WTC11 (cell line): ENCODE results near the gene CST1. TPM values are rescaled to one million over a fixed set of nuclear protein-coding genes. Genes with fewer than 3 reads are reported as not detected.
"Not testable (repeated sequence)": the region's sequence is repeated elsewhere in the genome, so short reads cannot be mapped to it uniquely, and the experiment has no call there.

Experiments
- ATAC-seq: fragments of 200-7000 bp; cut with Tn5 transposase; 2 replicates; pipeline ENCODE4 v1.10.0; 2021; ENCODE audit warnings: mild to moderate bottlenecking, moderate library complexity
- CTCF ChIA-PET: fragments of 300-600 bp; sonication (Branson Sonifier 250); formaldehyde crosslinking; loops from one replicate; lab custom pipeline; 2021; ENCODE audit warnings: antibody characterized with exemption; lab: Charles Lee
- POLR2A ChIA-PET: fragments of 350-600 bp; sonication (Branson Sonifier 250); formaldehyde crosslinking; loops from one replicate; lab custom pipeline; 2021; ENCODE audit warnings: antibody characterized with exemption; lab: Charles Lee
- DNase-seq: peaks from one replicate; pipeline ENCODE4 v3.0.0; 2021; ENCODE audit warnings: low spot score
- H3K27ac Mint-ChIP-seq: 2 replicates; pipeline ENCODE4 v1.8.0; 2021; ENCODE audit warnings: mixed read lengths
- H3K27me3 Mint-ChIP-seq: 2 replicates; pipeline ENCODE4 v1.8.0; 2021; ENCODE audit warnings: low read depth, mild to moderate bottlenecking, moderate library complexity, mixed read lengths
- H3K36me3 Mint-ChIP-seq: 2 replicates; pipeline ENCODE4 v1.8.0; 2021; ENCODE audit warnings: mixed read lengths
- H3K4me1 Mint-ChIP-seq: 2 replicates; pipeline ENCODE4 v1.8.0; 2022; ENCODE audit warnings: mixed read lengths
- H3K4me3 Mint-ChIP-seq: 2 replicates; pipeline ENCODE4 v1.8.0; 2021; ENCODE audit warnings: mild to moderate bottlenecking, moderate library complexity, mixed read lengths
- H3K9me3 Mint-ChIP-seq: 2 replicates; pipeline ENCODE4 v1.8.0; 2021; ENCODE audit warnings: mixed read lengths
- ARID4B ChIP-seq: sonication (generic); formaldehyde crosslinking; IDR thresholded peaks from 2 replicates; pipeline ENCODE4 v1.8.0; 2023; ENCODE audit warnings: missing genetic modification reagents, mild to moderate bottlenecking, borderline replicate concordance
- E2F5 ChIP-seq: sonication (generic); formaldehyde crosslinking; IDR thresholded peaks from 2 replicates; pipeline ENCODE4 v1.8.1; 2022; ENCODE audit warnings: mild to moderate bottlenecking, moderate library complexity, missing genetic modification reagents
- HMGXB4 ChIP-seq: sonication (generic); formaldehyde crosslinking; IDR thresholded peaks from 2 replicates; pipeline ENCODE4 v1.8.1; 2023; ENCODE audit warnings: mild to moderate bottlenecking, moderate library complexity, missing genetic modification reagents
- JAZF1 ChIP-seq: fragments of 250-450 bp; sonication (Bioruptor Pico); IDR thresholded peaks from 2 replicates; pipeline ENCODE4 v1.9.0; 2021; ENCODE audit warnings: moderate library complexity, mild to moderate bottlenecking, inconsistent platforms
- total RNA-seq: library from RNA; stranded (reverse); gene quantifications from 3 replicates; pipeline ENCODE4 v1.2.3, GENCODE V29; 2021
- TF ChIP-seq, protein P1 (sequence below): sonication (generic); formaldehyde crosslinking; IDR thresholded peaks from 2 replicates; pipeline ENCODE4 v1.8.0; 2023; ENCODE audit warnings: missing genetic modification reagents

CST1 gene
- total RNA-seq, 1 experiment from 2014 or later, result 4.5 TPM

GRCh38 chr20:23744817-23745216 lies 5.9 kb downstream of the CST1 start:
- peaks cover 68% of the 10 kb centered on the region for H3K27me3 Mint-ChIP-seq
- ChIA-PET CTCF (no interaction called here), POLR2A (no interaction called here)
- H3K27ac Mint-ChIP-seq, result no peak overlapping the region
- H3K36me3 Mint-ChIP-seq, result no peaks in the 10 kb centered on the region
- H3K4me3 Mint-ChIP-seq, result no peak overlapping the region
- H3K4me1 Mint-ChIP-seq, result peaks cover 8% of the 10 kb centered on the region
- H3K9me3 Mint-ChIP-seq, result peaks cover 4% of the 10 kb centered on the region
- DNase-seq (no peak), ATAC-seq (no peak)
- no peak for TF ChIP-seq HMGXB4 (CRISPR knock-in tag)
- TF ChIP-seq, protein P1, sequence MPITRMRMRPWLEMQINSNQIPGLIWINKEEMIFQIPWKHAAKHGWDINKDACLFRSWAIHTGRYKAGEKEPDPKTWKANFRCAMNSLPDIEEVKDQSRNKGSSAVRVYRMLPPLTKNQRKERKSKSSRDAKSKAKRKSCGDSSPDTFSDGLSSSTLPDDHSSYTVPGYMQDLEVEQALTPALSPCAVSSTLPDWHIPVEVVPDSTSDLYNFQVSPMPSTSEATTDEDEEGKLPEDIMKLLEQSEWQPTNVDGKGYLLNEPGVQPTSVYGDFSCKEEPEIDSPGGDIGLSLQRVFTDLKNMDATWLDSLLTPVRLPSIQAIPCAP, result no peak

DNA sequence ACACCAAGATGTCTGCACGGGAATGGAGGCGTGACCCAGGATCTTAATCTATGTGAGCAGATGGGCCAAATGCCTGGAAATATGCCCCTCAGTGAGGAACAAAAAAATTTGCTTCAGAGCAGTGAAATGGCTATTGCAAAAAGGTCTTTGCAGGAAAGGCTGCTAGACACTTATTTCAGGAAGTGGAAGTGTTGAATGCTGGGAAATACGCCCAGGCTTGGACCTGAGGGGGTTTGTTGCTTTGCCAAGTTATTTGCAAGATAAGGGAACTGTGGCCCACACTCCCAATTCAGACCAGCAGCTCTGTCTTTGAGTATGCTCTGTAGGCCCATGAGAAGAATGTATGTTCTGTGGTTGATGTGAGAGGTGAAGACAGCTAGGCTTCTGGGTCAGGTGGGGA lies 15.3 kb downstream of the CST1 start:
- CTCF ChIA-PET, result interaction anchor here (1.1 kb wide), 1 partner anchor 12 kb away, joined by 3 read pairs; no protein-coding TSS in a partner anchor
- H3K36me3 Mint-ChIP-seq, DNase-seq, H3K4me3 Mint-ChIP-seq, POLR2A ChIA-PET, ATAC-seq, H3K4me1 Mint-ChIP-seq, H3K27ac Mint-ChIP-seq: not testable (repeated sequence)
- H3K9me3 Mint-ChIP-seq, result peaks cover 12% of the 10 kb centered on the region; the same call in 1 of the 2 replicates
- H3K27me3 Mint-ChIP-seq, result peaks cover 72% of the 10 kb centered on the region

DNA sequence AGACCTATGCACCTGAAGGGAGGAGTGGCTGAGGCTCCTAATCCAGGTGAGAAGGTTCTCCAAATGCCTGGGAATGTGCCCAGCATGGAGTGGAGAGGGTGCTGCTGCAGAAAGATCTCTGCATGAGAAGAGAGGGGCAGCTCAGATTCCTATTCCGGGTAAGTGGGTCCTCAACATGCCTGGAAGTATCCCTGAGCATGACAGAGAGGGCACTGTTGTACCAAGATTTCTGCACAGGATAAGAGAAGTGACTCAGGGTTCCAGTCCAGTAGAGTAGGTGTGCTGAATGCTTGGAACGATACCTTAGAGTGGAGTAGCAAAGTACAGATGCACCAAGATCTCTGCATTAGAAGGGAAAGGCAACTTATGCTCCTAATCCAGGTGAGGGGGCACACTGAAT lies 15.8 kb downstream of the CST1 start:
- H3K27ac Mint-ChIP-seq, POLR2A ChIA-PET, H3K36me3 Mint-ChIP-seq, H3K4me3 Mint-ChIP-seq, DNase-seq, H3K4me1 Mint-ChIP-seq, ATAC-seq, CTCF ChIA-PET: not testable (repeated sequence)
- Mint-ChIP-seq H3K9me3 (peaks cover 12% of the 10 kb centered on the region; the same call in 1 of the 2 replicates), H3K27me3 (peaks cover 71% of the 10 kb centered on the region)

GRCh38 chr20:23734440-23734839 lies 16.3 kb downstream of the CST1 start:
- H3K36me3 Mint-ChIP-seq, DNase-seq, H3K27ac Mint-ChIP-seq, H3K4me3 Mint-ChIP-seq, H3K4me1 Mint-ChIP-seq, CTCF ChIA-PET, POLR2A ChIA-PET, ATAC-seq: not testable (repeated sequence)
- peaks cover 66% of the 10 kb centered on the region for H3K27me3 Mint-ChIP-seq
- peaks cover 12% of the 10 kb centered on the region; the same call in 1 of the 2 replicates for H3K9me3 Mint-ChIP-seq

GRCh38 chr20:23727016-23727415 lies 23.7 kb downstream of the CST1 start:
- TF ChIP-seq E2F5 (CRISPR knock-in tag), result no peak
- no peak for TF ChIP-seq ARID4B (CRISPR knock-in tag)
- TF ChIP-seq JAZF1 (CRISPR knock-in tag), result no peak
- no peak for ATAC-seq
- Mint-ChIP-seq H3K27ac (no peak overlapping the region), H3K4me1 (peaks cover 8% of the 10 kb centered on the region), H3K27me3 (peaks cover 22% of the 10 kb centered on the region), H3K36me3 (no peaks in the 10 kb centered on the region), H3K9me3 (peaks cover 7% of the 10 kb centered on the region), H3K4me3 (no peak overlapping the region)
- DNase-seq, result no peak
- ChIA-PET CTCF (no interaction called here), POLR2A (no interaction called here)
